Forelimb muscle (tissue), 1 donor: ENCODE data around the gene SS18. TPM values are rescaled to one million over a fixed set of nuclear protein-coding genes. Genes with fewer than 3 reads are reported as not detected.
"Not testable (repeated sequence)": the region's sequence is repeated elsewhere in the genome, so short reads cannot be mapped to it uniquely, and the experiment has no call there.

ENCODE experiments used
- DNase-seq: peaks from one replicate; pipeline ENCODE4 v3.0.0-alpha.2; 2013; ENCODE audit warnings: low read depth
- polyA plus RNA-seq: library from polyadenylated mRNA; unstranded; fragments of 120-200 nt; gene quantifications from one replicate; pipeline ENCODE4 v1.2.1, GENCODE V29; 2013; ENCODE audit not compliant: insufficient read length

SS18 gene
- 36.4 TPM for polyA plus RNA-seq

GRCh38 chr18:26090130-26091046 lies at the start of gene SS18:
Gene SS18 (minus strand): TSS chr18:26090613. CDS start chr18:26090569, 44 bp downstream.
- peak; percentile 83 for DNase-seq

- no peak for DNase-seq
These were observed 45.1 kb upstream of the SS18 start for GRCh38 chr18:26135548-26135947.

GRCh38 chr18:26134107-26134506 lies 43.7 kb upstream of the SS18 start:
- DNase-seq, result no peak

- DNase-seq, result no peak
These were observed 43.2 kb upstream of the SS18 start, which contains the start of gene PSMA8 for GRCh38 chr18:26133652-26134051. Gene PSMA8 (plus strand): TSS chr18:26133869. CDS start chr18:26133966, 97 bp downstream.

GRCh38 chr18:26128192-26128591 lies 37.8 kb upstream of the SS18 start:
- DNase-seq, result not testable (repeated sequence)

GRCh38 chr18:26127786-26128185 lies 37.4 kb upstream of the SS18 start:
- no peak for DNase-seq

GRCh38 chr18:26121994-26122393 lies 31.6 kb upstream of the SS18 start:
- DNase-seq, result not testable (repeated sequence)

- no peak for DNase-seq
These were observed 31.1 kb upstream of the SS18 start for GRCh38 chr18:26121476-26121875.

- no peak for DNase-seq
These were observed 28.8 kb upstream of the SS18 start for GRCh38 chr18:26119246-26119645.

- DNase-seq, result no peak
These were observed 13.6 kb upstream of the SS18 start for GRCh38 chr18:26104035-26104434.

GRCh38 chr18:26103579-26103978 lies 13.2 kb upstream of the SS18 start:
- DNase-seq, result no peak

- DNase-seq, result no peak
These were observed 7.2 kb upstream of the SS18 start for GRCh38 chr18:26097563-26097962.

- DNase-seq, result no peak
These were observed 6.4 kb upstream of the SS18 start for GRCh38 chr18:26096852-26097251.

- DNase-seq, result no peak
These were observed 726 bp upstream of the SS18 start for GRCh38 chr18:26091047-26091630.

- no peak for DNase-seq
These were observed 902 bp downstream of the SS18 start for GRCh38 chr18:26089293-26090129.

- DNase-seq, result no peak
These were observed 1.9 kb downstream of the SS18 start for GRCh38 chr18:26088487-26088886.

GRCh38 chr18:26086959-26087358 lies 3.5 kb downstream of the SS18 start:
- DNase-seq, result no peak

GRCh38 chr18:26085056-26085455 lies 5.4 kb downstream of the SS18 start:
- no peak for DNase-seq

GRCh38 chr18:26083099-26083498 lies 7.3 kb downstream of the SS18 start:
- no peak for DNase-seq

GRCh38 chr18:26082475-26082874 lies 7.9 kb downstream of the SS18 start:
- no peak for DNase-seq

GRCh38 chr18:26074246-26074645 lies 16.2 kb downstream of the SS18 start:
- no peak for DNase-seq

GRCh38 chr18:26073758-26074157 lies 16.7 kb downstream of the SS18 start:
- no peak for DNase-seq
